ENCODE data around the gene TRIM66.

TRIM66 gene

GRCh38 chr11:8682303-8683114 is at the start of gene TRIM66, which contains the start of gene RPL27A:
TRIM66 (minus strand) TSS chr11:8682665; CDS start chr11:8672274, 10,391 bp downstream.
RPL27A (plus strand) TSS chr11:8682792; CDS start chr11:8682814, 22 bp downstream.
- POLR2A ChIA-PET, result interaction anchor here (0.6 to 2.1 kb wide), 13 partner anchors 9 to 282 kb away, joined by 3 to 17 read pairs (median 5); partner anchors contain the start of genes STK33 and TMEM9B
- peak; percentile 72 for DNase-seq (ENCODE audit: low read depth, low spot score)
- peak within 1 kb of the TSS; percentile 97 for H3K4me3 ChIP-seq (ENCODE audit: low read depth, low read length)
- TF ChIP-seq CTCF (IDR thresholded peaks at IDR 0.05; ENCODE audit: insufficient read depth, low read length, missing control alignments), result peak; percentile 26
- CTCF ChIA-PET, result interaction anchor here (0.7 to 1.7 kb wide), 6 partner anchors 9 to 489 kb away, joined by 3 to 5 read pairs (median 4); no protein-coding TSS in a partner anchor

- ChIA-PET POLR2A (interaction anchor here (1.0 kb wide), 1 partner anchor 12 kb away, joined by 3 read pairs; no protein-coding TSS in a partner anchor), CTCF (interaction anchor here (0.7 to 1.6 kb wide), 4 partner anchors 10 to 228 kb away, joined by 3 to 5 read pairs (median 4); no protein-coding TSS in a partner anchor)
- DNase-seq (ENCODE audit: low read depth, low spot score), result no peak
- no peak overlapping the region for H3K4me3 ChIP-seq (ENCODE audit: low read depth, low read length)
- TF ChIP-seq CTCF (IDR thresholded peaks at IDR 0.05; ENCODE audit: insufficient read depth, low read length, missing control alignments), result no peak
Measured at GRCh38 chr11:8731647-8732323, 49.3 kb upstream of the TRIM66 start.

- TF ChIP-seq CTCF (IDR thresholded peaks at IDR 0.05; ENCODE audit: insufficient read depth, low read length, missing control alignments), result no peak
- no peak overlapping the region for H3K4me3 ChIP-seq (ENCODE audit: low read depth, low read length)
- CTCF ChIA-PET, result interaction anchor here (1.4 kb wide), 1 partner anchor 11 kb away, joined by 5 read pairs; no protein-coding TSS in a partner anchor
- POLR2A ChIA-PET, result no interaction called here
- DNase-seq (ENCODE audit: low read depth, low spot score), result no peak
Measured at GRCh38 chr11:8730697-8731020, 48.2 kb upstream of the TRIM66 start.

GRCh38 chr11:8729837-8730696 is 47.6 kb upstream of the TRIM66 start:
- TF ChIP-seq CTCF (IDR thresholded peaks at IDR 0.05; ENCODE audit: insufficient read depth, low read length, missing control alignments), result no peak
- H3K4me3 ChIP-seq (ENCODE audit: low read depth, low read length), result no peak overlapping the region
- ChIA-PET CTCF (interaction anchor here (1.1 to 1.4 kb wide), 3 partner anchors 9 to 11 kb away, joined by 3 to 5 read pairs (median 5); no protein-coding TSS in a partner anchor), POLR2A (no interaction called here)
- no peak for DNase-seq (ENCODE audit: low read depth, low spot score)

- TF ChIP-seq CTCF (IDR thresholded peaks at IDR 0.05; ENCODE audit: insufficient read depth, low read length, missing control alignments), result no peak
- no peak overlapping the region for H3K4me3 ChIP-seq (ENCODE audit: low read depth, low read length)
- DNase-seq (ENCODE audit: low read depth, low spot score), result no peak
- CTCF ChIA-PET, result interaction anchor here (1.1 to 1.4 kb wide), 2 partner anchors 8 to 10 kb away, joined by 3 to 5 read pairs; no protein-coding TSS in a partner anchor
- POLR2A ChIA-PET, result interaction anchor here (0.6 to 1.6 kb wide), 2 partner anchors 10 to 42 kb away, joined by 3 to 9 read pairs; no protein-coding TSS in a partner anchor
Measured at GRCh38 chr11:8729067-8729466, 46.6 kb upstream of the TRIM66 start.

All from AG04449 (cell line).